ENCODE results near the gene LRRC32.
A peak's percentile ranks its signal among the peaks of the same experiment; 100 is the strongest.

Gene LRRC32, protein sequence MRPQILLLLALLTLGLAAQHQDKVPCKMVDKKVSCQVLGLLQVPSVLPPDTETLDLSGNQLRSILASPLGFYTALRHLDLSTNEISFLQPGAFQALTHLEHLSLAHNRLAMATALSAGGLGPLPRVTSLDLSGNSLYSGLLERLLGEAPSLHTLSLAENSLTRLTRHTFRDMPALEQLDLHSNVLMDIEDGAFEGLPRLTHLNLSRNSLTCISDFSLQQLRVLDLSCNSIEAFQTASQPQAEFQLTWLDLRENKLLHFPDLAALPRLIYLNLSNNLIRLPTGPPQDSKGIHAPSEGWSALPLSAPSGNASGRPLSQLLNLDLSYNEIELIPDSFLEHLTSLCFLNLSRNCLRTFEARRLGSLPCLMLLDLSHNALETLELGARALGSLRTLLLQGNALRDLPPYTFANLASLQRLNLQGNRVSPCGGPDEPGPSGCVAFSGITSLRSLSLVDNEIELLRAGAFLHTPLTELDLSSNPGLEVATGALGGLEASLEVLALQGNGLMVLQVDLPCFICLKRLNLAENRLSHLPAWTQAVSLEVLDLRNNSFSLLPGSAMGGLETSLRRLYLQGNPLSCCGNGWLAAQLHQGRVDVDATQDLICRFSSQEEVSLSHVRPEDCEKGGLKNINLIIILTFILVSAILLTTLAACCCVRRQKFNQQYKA

GRCh38 chr11:76670485-76671236, at the start of gene LRRC32:
Gene LRRC32 (minus strand): TSS chr11:76670747. CDS start chr11:76665954, 4,793 bp downstream.
- DNase-seq = peak; percentile 6

GRCh38 chr11:76719686-76720085, 49.1 kb upstream of the LRRC32 start:
- DNase-seq = no peak

DNA sequence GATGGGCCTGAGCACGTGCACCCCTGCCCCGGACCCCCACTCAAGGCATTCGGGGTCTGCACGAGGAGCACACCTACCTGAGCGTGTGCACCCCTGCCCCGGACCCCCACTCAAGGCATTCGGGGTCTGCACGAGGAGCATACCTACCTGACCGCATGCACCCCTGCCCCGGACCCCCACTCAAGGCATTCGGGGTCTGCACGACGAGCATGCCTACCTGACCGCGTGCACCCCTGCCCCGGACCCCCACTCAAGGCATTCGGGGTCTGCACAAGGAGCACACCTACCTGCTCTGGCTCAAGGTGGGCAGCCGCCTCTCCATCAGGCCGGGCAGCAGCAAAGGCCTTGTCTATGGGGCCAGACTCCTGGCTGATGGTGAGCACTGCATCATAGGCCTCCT, 48.7 kb upstream of the LRRC32 start:
- no peak for DNase-seq

DNA sequence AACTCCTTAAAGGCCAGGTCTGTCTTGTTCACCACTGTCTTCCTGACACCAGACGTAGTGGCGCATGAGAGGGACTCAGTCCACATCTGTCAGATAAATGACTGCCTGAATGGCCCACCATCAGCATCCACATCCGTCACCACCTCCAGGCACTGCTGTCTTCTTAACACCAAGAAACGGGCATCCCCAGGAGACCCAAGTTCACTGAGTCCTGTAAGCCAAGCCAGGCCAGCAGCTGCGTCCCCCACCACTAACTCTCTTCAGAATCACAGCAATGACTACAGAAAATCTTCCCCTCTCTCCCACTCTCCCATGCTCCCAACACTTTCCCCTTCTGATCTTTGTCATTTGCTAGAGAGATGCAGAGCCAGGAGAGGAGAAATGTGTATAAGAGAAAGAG, 47.3 kb upstream of the LRRC32 start:
- no peak for DNase-seq

GRCh38 chr11:76717369-76717768, 46.8 kb upstream of the LRRC32 start:
- DNase-seq = no peak

- DNase-seq = no peak
Observed at GRCh38 chr11:76716268-76716667, 45.7 kb upstream of the LRRC32 start.

DNA sequence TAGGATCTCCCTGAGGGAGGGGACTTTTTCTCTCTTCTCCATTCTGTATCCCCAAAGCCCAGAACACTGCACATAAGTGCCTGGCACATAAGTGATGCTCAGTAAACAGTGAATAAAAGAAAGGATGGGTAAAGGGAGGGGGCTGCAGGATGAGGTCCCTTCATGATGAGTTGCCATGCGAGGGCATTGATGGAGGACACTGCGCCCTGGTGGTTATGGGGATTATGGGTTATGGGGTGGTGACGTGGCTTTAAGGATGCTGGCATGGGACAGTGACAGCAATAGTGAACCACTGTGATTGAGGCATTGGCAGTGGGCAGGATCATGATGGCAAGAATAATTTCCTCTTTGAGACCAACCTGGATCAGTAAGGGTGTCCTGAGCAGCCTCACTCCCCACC, 43.9 kb upstream of the LRRC32 start:
- no peak for DNase-seq

- no peak for DNase-seq
Observed at GRCh38 chr11:76713499-76713898, 43.0 kb upstream of the LRRC32 start.

- DNase-seq = no peak
Observed at GRCh38 chr11:76712125-76712524, 41.6 kb upstream of the LRRC32 start.

DNA sequence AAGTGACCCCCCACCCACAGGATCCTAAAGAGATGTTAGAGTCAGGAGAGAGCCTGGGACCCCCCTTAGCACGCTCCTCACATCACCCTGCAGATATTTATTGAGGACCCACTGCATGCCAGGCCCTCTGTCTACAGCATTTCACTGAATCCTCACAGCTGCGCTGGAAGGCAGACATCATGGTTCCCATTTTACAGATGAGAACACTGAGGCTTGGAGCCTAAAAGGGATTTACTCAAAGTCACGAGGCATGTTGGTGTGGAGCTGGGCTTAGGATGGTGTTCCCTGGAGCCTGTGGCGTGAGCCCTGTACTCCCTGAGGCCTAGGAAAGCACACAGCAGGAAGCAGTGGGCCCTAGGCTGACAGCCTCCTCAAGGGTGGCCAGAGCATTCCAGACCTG, 39.2 kb upstream of the LRRC32 start:
- DNase-seq = no peak

DNA sequence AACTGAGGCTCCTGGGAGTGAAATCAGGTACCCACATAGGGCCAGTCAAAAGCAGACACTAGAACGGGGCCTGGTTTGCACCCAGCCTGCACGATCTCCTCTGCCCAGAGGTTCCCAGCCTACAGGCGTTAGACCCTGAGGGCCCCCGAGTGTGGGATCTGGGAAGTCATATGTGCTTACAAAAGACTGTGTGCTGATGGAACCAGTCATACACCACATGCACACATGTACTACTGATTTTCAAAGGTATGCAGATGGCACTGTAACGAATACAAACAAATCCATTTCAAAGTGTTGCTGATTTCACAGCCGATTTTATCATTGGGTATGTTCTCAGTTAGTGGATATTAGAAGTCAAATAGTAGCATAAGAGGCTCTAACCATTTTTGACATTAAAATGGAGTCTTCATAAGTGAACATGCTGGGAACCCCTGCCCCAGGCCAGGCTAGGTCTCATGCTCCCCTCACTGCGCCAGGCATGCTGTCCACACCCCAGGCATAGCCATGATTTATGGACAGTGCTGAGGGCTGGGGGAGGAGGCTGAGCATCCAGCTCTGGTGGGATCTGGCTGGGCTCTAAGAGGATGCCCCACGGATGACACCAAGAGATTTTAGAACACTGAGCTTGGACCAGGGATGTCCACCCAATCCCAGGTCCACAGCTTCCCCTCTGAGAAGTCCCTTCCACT, 38.6 kb upstream of the LRRC32 start:
- no peak for DNase-seq

DNA sequence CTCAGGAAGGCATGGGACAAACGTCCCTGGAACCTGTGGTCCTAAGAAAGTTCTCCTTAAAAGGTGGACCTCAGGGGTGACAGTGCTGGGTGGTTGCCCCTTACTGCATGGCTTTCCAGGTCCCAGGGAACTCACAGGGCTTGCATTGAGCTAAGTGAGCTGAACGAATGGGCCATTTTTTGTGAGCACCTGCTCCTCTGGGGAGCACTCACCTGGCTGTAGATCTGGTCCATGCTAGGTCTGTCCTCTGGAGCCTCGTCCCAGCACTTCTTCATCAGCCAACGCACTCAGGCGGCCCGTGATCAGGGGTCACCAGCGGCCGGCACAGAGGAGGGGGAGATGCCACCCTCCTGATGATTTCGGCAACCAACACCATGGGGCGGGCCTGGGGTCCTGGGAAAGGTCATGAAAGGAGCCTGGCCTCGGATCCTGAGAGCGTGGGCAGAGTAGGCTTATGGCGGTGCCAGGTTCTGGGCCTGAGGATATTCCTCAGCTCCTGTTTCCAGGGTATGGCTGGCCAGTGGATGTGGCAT, 36.8 kb upstream of the LRRC32 start:
- DNase-seq = no peak

DNA sequence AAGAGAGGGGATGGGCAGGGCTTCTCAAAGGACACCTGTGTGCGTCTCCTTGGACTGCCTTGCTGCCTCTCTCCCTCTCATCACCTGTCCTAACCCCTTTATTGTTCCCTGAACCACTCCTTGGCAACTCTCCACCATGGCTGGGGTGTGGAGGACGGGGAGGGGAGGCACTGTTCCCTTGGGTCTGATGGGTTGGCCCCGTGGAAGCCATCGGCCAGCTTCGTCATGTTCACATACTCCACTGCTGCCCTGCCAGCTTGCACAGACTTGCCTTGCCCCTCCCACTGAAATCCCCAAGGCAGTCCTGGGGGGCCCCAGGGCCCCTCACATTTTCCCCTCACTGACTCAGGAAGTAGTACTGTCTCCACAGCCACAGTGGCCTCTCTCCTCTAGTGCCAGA, 36.1 kb upstream of the LRRC32 start:
- peak; percentile 16 for DNase-seq

GRCh38 chr11:76705826-76706225, 35.3 kb upstream of the LRRC32 start:
- no peak for DNase-seq

DNA sequence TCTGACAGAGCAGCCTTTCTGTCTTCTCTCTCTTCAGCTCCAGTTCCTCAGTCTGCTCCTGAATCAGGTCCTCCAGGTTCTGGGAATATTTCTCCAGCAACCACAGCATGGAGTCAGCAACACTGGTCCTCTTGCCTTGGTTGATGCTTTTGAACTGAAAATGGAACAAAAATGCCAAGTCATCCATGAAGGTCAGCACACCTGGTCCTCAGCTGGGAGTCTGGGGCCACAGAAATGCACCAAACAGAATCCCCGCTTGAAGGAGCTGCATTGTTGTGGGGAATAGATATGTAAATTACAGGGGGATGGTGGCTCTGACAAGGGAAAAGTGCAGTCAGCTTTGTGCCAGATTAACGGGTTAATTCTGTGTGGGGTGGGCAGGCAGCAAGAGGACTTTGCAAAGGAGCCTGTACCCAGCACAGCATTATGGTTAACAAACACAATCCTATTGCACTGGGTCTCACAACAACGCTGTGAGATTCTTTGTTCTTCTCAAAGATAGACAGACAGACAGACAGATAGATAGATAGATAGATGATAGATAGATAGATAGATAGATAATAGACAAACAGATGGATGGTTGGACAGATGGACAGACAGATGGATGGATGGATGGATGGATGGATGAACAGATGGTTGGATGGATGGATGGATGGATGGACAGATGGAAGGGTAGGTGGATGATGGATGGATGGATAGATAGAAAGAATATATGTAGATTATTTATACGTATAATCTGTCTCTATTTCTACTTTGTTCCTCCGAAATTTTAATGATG, 33.8 kb upstream of the LRRC32 start:
- DNase-seq = peak; percentile 56

- no peak for DNase-seq
Observed at GRCh38 chr11:76703707-76704106, 33.2 kb upstream of the LRRC32 start.

GRCh38 chr11:76702336-76703128, 32.0 kb upstream of the LRRC32 start:
- DNase-seq = no peak

DNA sequence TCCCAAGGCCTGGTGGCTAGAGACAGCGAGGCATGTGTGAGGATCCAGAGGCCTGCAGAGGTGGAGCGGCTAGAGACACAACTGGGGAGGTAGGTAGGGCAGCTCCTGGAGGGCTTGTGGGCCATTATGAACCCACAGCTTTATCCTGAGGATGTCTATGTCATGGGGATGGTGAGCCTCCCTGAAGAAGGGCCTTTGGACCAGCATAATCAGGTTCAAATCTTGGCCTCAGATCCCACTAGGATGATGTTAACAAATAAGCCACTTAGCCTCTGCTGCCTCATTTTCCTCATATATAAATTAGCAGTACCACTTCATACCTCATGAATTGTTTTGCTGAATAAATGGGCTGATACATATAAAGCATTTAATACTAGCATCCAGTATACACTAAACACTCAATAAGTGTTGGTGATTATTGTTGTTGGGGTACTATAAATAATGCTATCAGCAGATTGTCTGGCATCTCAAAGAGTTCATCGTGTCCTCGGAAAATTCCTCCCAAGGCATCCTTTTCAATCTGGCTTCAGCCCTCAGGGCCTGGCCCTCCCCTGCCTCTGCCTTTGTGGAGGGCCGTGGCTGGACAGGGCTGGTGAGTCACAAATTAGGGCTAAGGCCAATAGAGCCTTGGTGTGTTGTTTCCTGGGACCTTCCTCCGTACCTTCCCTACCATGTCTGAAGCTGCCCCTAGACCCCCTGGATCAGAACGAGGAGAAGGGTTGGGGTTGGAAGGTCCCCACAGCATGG, 30.9 kb upstream of the LRRC32 start:
- no peak for DNase-seq

DNA sequence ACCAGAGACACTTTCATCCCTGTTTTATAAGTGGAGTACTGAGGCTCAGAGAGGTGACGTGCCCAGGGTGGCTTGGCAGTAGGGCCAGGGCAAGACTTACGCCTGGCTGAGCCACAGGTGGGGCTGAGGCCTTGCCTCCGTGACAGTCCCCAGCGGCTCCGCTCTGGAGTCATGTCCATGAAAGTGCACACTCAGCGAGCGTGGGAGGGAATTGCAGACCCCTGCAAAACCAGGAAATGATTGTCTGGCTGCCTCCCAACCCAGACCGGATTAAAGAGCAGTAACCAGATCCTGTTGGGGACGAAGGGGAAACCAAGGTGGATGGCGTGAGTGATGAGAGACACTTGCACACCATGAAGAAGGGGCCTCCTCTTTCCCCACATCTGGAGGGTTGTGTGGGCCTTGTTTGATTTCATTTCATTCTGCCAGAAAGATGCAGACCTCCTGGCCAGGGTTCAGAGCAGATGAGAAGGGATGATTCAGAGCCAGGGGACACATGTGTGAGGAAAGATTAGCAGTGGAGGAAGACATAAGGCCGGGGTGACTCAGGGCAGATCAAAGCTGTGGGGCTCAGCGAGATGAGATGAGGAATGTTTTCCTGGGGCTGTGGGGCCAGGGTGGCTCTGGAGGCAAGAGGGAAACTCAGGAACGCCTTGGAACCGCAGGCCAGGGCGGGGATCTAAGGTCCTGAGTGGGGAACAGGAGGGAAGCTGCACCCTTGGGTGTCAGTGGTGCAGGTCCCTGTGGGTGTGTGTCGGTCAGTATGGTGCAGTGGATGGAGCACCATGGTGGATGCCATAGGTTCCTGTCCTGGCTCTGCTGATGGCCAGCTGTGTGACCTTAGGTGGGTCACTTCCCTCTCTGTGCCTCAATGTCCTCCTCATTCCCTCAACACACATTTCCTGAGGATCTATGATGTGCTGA, 29.9 kb upstream of the LRRC32 start:
- no peak for DNase-seq

Data from NCI-H345 (cell line).